A549 (cell line): ENCODE results near the gene FADS3. TPM values are rescaled to one million over a fixed set of nuclear protein-coding genes. Genes with fewer than 3 reads are reported as not detected.

Source experiments
- ATAC-seq, 2 experiments: fragments of 200-7000 bp in 1 of 2; fragments of >200 bp in 1 of 2; cut with Nextera tagmentation in 1 of 2; cut with Tn5 transposase in 1 of 2; 3 replicates each; pipeline versions ENCODE4 v1.8.0 to v1.9.1; 2018 to 2020; ENCODE audit warnings: mild to moderate bottlenecking in 1 of 2, moderate library complexity in 1 of 2
- CTCF ChIA-PET: fragments of 300-600 bp; sonication (Branson Sonifier 250); formaldehyde crosslinking; extraction: SDS; loops from one replicate; lab custom pipeline; 2021; ENCODE audit warnings: antibody characterized with exemption, inconsistent platforms; lab: Yijun Ruan, JAX
- POLR2A ChIA-PET: fragments of 350-600 bp; formaldehyde crosslinking; extraction: SDS; loops from one replicate; lab custom pipeline; 2021; ENCODE audit warnings: antibody characterized with exemption, inconsistent platforms; lab: Yijun Ruan, JAX
- DNase-seq, 2 experiments: peaks; one replicate each; pipeline versions ENCODE4 v3.0.0 to v3.0.0-alpha.2; 2011 to 2016; ENCODE audit warnings: low read depth in 1 of 2, low spot score in 1 of 2
- FAIRE-seq: peaks from 2 replicates; lab custom pipeline; 2011; peaks lifted over from hg19 to GRCh38; lab: Jason Lieb, UNC
- H3K27ac ChIP-seq, 2 experiments: fragments of >200 bp; sonication (Bioruptor Twin); formaldehyde crosslinking; 3 replicates each; pipeline ENCODE4 v1.5.1; 2016 to 2017
- H3K4me1 ChIP-seq: fragments of >200 bp; sonication (Bioruptor Twin); formaldehyde crosslinking; 3 replicates; pipeline ENCODE4 v1.6.1; 2016
- H3K4me2 ChIP-seq: fragments of >200 bp; sonication (Bioruptor Twin); formaldehyde crosslinking; 3 replicates; pipeline ENCODE4 v1.6.1; 2016
- H3K4me3 ChIP-seq: fragments of >200 bp; sonication (Bioruptor Twin); formaldehyde crosslinking; 3 replicates; pipeline ENCODE4 v1.5.1; 2016
- H3K9me3 ChIP-seq: fragments of >200 bp; sonication (Bioruptor Twin); formaldehyde crosslinking; 3 replicates; pipeline ENCODE4 v1.6.1; 2016
- CBX2 ChIP-seq: fragments of 200-600 bp; sonication (generic); IDR thresholded peaks from 2 replicates; pipeline ENCODE4 v1.6.1; 2016; ENCODE audit warnings: low read depth, mild to moderate bottlenecking, borderline replicate concordance
- CHD2 ChIP-seq: fragments of 150-350 bp; IDR thresholded peaks from 2 replicates; pipeline ENCODE4 v1.6.1; 2014; ENCODE audit warnings: low read length; ENCODE audit not compliant: partially characterized antibody
- CHD4 ChIP-seq: fragments of 200-600 bp; sonication (generic); IDR thresholded peaks from 2 replicates; pipeline ENCODE4 v1.6.1; 2016; ENCODE audit warnings: antibody characterized with exemption, mild to moderate bottlenecking, borderline replicate concordance
- E2F6 ChIP-seq: IDR thresholded peaks from 2 replicates; pipeline ENCODE4 v1.6.1; 2012; ENCODE audit warnings: low read depth, borderline replicate concordance
- ELK1 ChIP-seq: fragments of 150-350 bp; IDR thresholded peaks from 2 replicates; pipeline ENCODE4 v1.6.1; 2014; ENCODE audit warnings: low read depth, mild to moderate bottlenecking, low read length
- GATA3 ChIP-seq: IDR thresholded peaks from 2 replicates; pipeline ENCODE4 v1.6.1; 2012; ENCODE audit warnings: borderline replicate concordance
- HDAC2 ChIP-seq: fragments of 200-600 bp; sonication (generic); IDR thresholded peaks from 2 replicates; pipeline ENCODE4 v1.6.1; 2016
- HOXA7 ChIP-seq: fragments of 250-450 bp; sonication (Bioruptor Pico); IDR thresholded peaks from 2 replicates; pipeline ENCODE4 v1.5.0; 2020; ENCODE audit warnings: mild to moderate bottlenecking, moderate library complexity
- JUN ChIP-seq, 2 experiments: fragments of >200 bp; sonication (Bioruptor Twin); formaldehyde crosslinking; IDR thresholded peaks; 2 replicates in 1 of 2; 3 replicates in 1 of 2; pipeline ENCODE4 v1.6.1; 2016 to 2017
- KDM5A ChIP-seq: fragments of 200-600 bp; sonication (generic); IDR thresholded peaks from 2 replicates; pipeline ENCODE4 v1.6.1; 2016; ENCODE audit warnings: antibody characterized with exemption, mild to moderate bottlenecking
- MAX ChIP-seq: IDR thresholded peaks from 2 replicates; pipeline ENCODE4 v1.6.1; 2012
- MAZ ChIP-seq: fragments of 150-350 bp; IDR thresholded peaks from 2 replicates; pipeline ENCODE4 v1.6.1; 2014; ENCODE audit warnings: antibody characterized with exemption, low read depth, low read length, borderline replicate concordance
- NFE2L2 ChIP-seq: fragments of 150-350 bp; conservative IDR thresholded peaks from 2 replicates; pipeline ENCODE4 v1.6.1; 2014; ENCODE audit warnings: low read length
- REST ChIP-seq: fragments of 200-600 bp; sonication (generic); IDR thresholded peaks from 2 replicates; pipeline ENCODE4 v1.6.1; 2016; ENCODE audit warnings: antibody characterized with exemption, mild to moderate bottlenecking, moderate library complexity
- SMC3 ChIP-seq: fragments of >200 bp; sonication (Bioruptor Twin); formaldehyde crosslinking; IDR thresholded peaks from 3 replicates; pipeline ENCODE4 v1.6.1; 2018; ENCODE audit warnings: inconsistent platforms
- SREBF2 ChIP-seq: fragments of 450-650 bp; IDR thresholded peaks from 2 replicates; pipeline ENCODE4 v1.6.1; 2014; ENCODE audit warnings: mild to moderate bottlenecking, moderate library complexity
- TFCP2L1 ChIP-seq: fragments of 250-450 bp; sonication (Bioruptor Pico); IDR thresholded peaks from 2 replicates; pipeline ENCODE4 v1.5.0; 2021; ENCODE audit warnings: mild to moderate bottlenecking
- USF2 ChIP-seq: fragments of 450-650 bp; IDR thresholded peaks from 2 replicates; pipeline ENCODE4 v1.6.1; 2014; ENCODE audit warnings: antibody characterized with exemption
- ZFP36 ChIP-seq: fragments of 450-650 bp; IDR thresholded peaks from 2 replicates; pipeline ENCODE4 v1.6.1; 2014; ENCODE audit warnings: borderline replicate concordance; ENCODE audit not compliant: partially characterized antibody
- WGBS: methylation state at CpG from one replicate; pipeline ENCODE4 v1.1.6; 2017; ENCODE audit errors: missing lambda C conversion rate; 5-methylcytosine and 5-hydroxymethylcytosine counted together
- polyA plus RNA-seq, 4 experiments: library from polyadenylated mRNA; depleted of rRNA in 3 of 4; stranded (reverse); fragments of >200 nt; fragmentation: RNase III in 1 of 4; extraction: RNeasy Plus Mini Kit Qiagen cat#74134 plus additional on column Dnase treatment in 1 of 4; gene quantifications; 2 replicates in 3 of 4; 3 replicates in 1 of 4; pipeline ENCODE4 v1.2.3, GENCODE V29; 2011 to 2017

FADS3 gene
- polyA plus RNA-seq, 2 of the 4 experiments (the other 2 are of a cell fraction), result 17.5 to 36.3 TPM

GRCh38 chr11:61866231-61866957 lies 25.0 kb downstream of the FADS3 start:
- Histone ChIP-seq H3K4me1 (peaks cover 14% of the 10 kb centered on the region), H3K27ac (0 out of 6 replicates have a peak overlapping the region, but pooled peaks of 1 of the 2 experiments have one; percentile 28)
- CTCF ChIA-PET, result interaction anchor here (1.1 to 12.8 kb wide), 8 partner anchors 20 to 242 kb away, joined by 3 to 124 read pairs (median 8); partner anchors contain the start of genes FADS2 and FADS3
- TF ChIP-seq E2F6 (no peak), JUN (IDR thresholded peaks at IDR 0.05) (no peak), HDAC2 (no peak), SMC3 (no peak), TFCP2L1 (CRISPR knock-in tag) (no peak), USF2 (no peak), KDM5A (no peak)
- TF ChIP-seq, all 56 proteins: peak for 0
- Histone ChIP-seq H3K9me3 (no peaks in the 10 kb centered on the region), H3K4me3 (no peak overlapping the region), H3K4me2 (no peak overlapping the region)
- ATAC-seq, result no peak
- no peak for DNase-seq
- WGBS, result 83% methylated on average over 11 of the region's 18 CpGs
- no peak for FAIRE-seq
- POLR2A ChIA-PET, result interaction anchor here (0.5 kb wide), 1 partner anchor 65 kb away, joined by 5 read pairs; no protein-coding TSS in a partner anchor

GRCh38 chr11:61864814-61865775 lies 26.2 kb downstream of the FADS3 start:
- FAIRE-seq (no peak), ATAC-seq (no peak), DNase-seq (no peak)
- CTCF ChIA-PET, result interaction anchor here (1.1 to 12.8 kb wide), 5 partner anchors 9 to 243 kb away, joined by 3 to 124 read pairs (median 7); partner anchors contain the start of gene FADS3
- no peak for TF ChIP-seq HOXA7 (CRISPR knock-in tag)
- TF ChIP-seq SREBF2, result no peak
- TF ChIP-seq GATA3, result no peak
- TF ChIP-seq MAZ, result no peak
- no peak for TF ChIP-seq E2F6
- TF ChIP-seq CHD2, result no peak
- TF ChIP-seq CBX2, result no peak
- no peak for TF ChIP-seq CHD4
- TF ChIP-seq REST, result no peak
- no peak for TF ChIP-seq NFE2L2
- TF ChIP-seq ELK1, result no peak
- no peak for TF ChIP-seq ZFP36
- TF ChIP-seq MAX, result no peak
- H3K27ac ChIP-seq, result no peak overlapping the region
- peaks cover 7% of the 10 kb centered on the region for H3K4me1 ChIP-seq
- H3K9me3 ChIP-seq, result no peaks in the 10 kb centered on the region
- no peak overlapping the region for H3K4me3 ChIP-seq
- H3K4me2 ChIP-seq, result no peak overlapping the region
- 88% methylated on average over 19 of the region's 20 CpGs for WGBS
- POLR2A ChIA-PET, result no interaction called here
